Measurements from ENCODE around the gene MTCL1.

Gene MTCL1

GRCh38 chr18:8858888-8859511 is 153.6 kb downstream of the MTCL1 start:
- DNase-seq, result no peak
- H3K9ac ChIP-seq (ENCODE audit: low read depth, low read length), result no peak overlapping the region
- no peaks in the 10 kb centered on the region for H3K27me3 ChIP-seq (ENCODE audit: insufficient read depth, low read length, poor library complexity)
- H3K36me3 ChIP-seq (ENCODE audit: insufficient read depth, low read length), result no peaks in the 10 kb centered on the region
- H3K4me1 ChIP-seq (ENCODE audit: insufficient read depth, low read length), result no peaks in the 10 kb centered on the region
- no peaks in the 10 kb centered on the region for H3K9me3 ChIP-seq (ENCODE audit: insufficient read depth, low read length, severe bottlenecking)
- H4K20me1 ChIP-seq (ENCODE audit: insufficient read depth, low read length), result no peaks in the 10 kb centered on the region
- no peak for ATAC-seq (ENCODE audit: insufficient read depth, low read depth)
- no peak overlapping the region for H3K4me3 ChIP-seq (ENCODE audit: low read depth in 1 of 2, low read length in 2 of 2)
- no peak overlapping the region for H2AFZ ChIP-seq (ENCODE audit: low read depth, low read length)
- H3K27ac ChIP-seq (ENCODE audit: low read length), result no peak overlapping the region
- no peak for TF ChIP-seq EZH2 (IDR thresholded peaks at IDR 0.05; ENCODE audit: borderline replicate concordance, low read depth, low read length, severe bottlenecking)
- TF ChIP-seq CTCF (IDR thresholded peaks at IDR 0.05; ENCODE audit: borderline replicate concordance, extremely low read depth, low read length, poor library complexity, severe bottlenecking), result no peak
- no peak overlapping the region for H3K4me2 ChIP-seq (ENCODE audit: insufficient read depth, low read length)
- no peaks in the 10 kb centered on the region for H3K79me2 ChIP-seq (ENCODE audit: insufficient read depth, low read length)

GRCh38 chr18:8860845-8861642 is 155.7 kb downstream of the MTCL1 start:
- H3K4me1 ChIP-seq (ENCODE audit: insufficient read depth, low read length), result no peaks in the 10 kb centered on the region
- no peak for TF ChIP-seq EZH2 (IDR thresholded peaks at IDR 0.05; ENCODE audit: borderline replicate concordance, low read depth, low read length, severe bottlenecking)
- H3K36me3 ChIP-seq (ENCODE audit: insufficient read depth, low read length), result no peaks in the 10 kb centered on the region
- H3K9ac ChIP-seq (ENCODE audit: low read depth, low read length), result no peak overlapping the region
- no peaks in the 10 kb centered on the region for H3K27me3 ChIP-seq (ENCODE audit: insufficient read depth, low read length, poor library complexity)
- H3K9me3 ChIP-seq (ENCODE audit: insufficient read depth, low read length, severe bottlenecking), result no peaks in the 10 kb centered on the region
- H2AFZ ChIP-seq (ENCODE audit: low read depth, low read length), result no peak overlapping the region
- H3K4me2 ChIP-seq (ENCODE audit: insufficient read depth, low read length), result no peak overlapping the region
- ATAC-seq (ENCODE audit: insufficient read depth, low read depth), result no peak
- no peaks in the 10 kb centered on the region for H4K20me1 ChIP-seq (ENCODE audit: insufficient read depth, low read length)
- no peak overlapping the region for H3K27ac ChIP-seq (ENCODE audit: low read length)
- H3K4me3 ChIP-seq (ENCODE audit: low read depth in 1 of 2, low read length in 2 of 2), result no peak overlapping the region
- no peak for DNase-seq
- no peaks in the 10 kb centered on the region for H3K79me2 ChIP-seq (ENCODE audit: insufficient read depth, low read length)

- no peak overlapping the region for H2AFZ ChIP-seq (ENCODE audit: low read depth, low read length)
- no peak for TF ChIP-seq EZH2 (IDR thresholded peaks at IDR 0.05; ENCODE audit: borderline replicate concordance, low read depth, low read length, severe bottlenecking)
- no peak for TF ChIP-seq CTCF (IDR thresholded peaks at IDR 0.05; ENCODE audit: borderline replicate concordance, extremely low read depth, low read length, poor library complexity, severe bottlenecking)
Measured at GRCh38 chr18:8863427-8863826, 158.1 kb downstream of the MTCL1 start.

GRCh38 chr18:8865934-8866333 is 160.6 kb downstream of the MTCL1 start:
- Histone ChIP-seq H3K4me3 (ENCODE audit: low read depth in 1 of 2, low read length in 2 of 2) (no peak overlapping the region), H3K4me2 (ENCODE audit: insufficient read depth, low read length) (no peak overlapping the region), H4K20me1 (ENCODE audit: insufficient read depth, low read length) (no peaks in the 10 kb centered on the region), H3K36me3 (ENCODE audit: insufficient read depth, low read length) (no peaks in the 10 kb centered on the region), H3K79me2 (ENCODE audit: insufficient read depth, low read length) (no peaks in the 10 kb centered on the region), H3K4me1 (ENCODE audit: insufficient read depth, low read length) (no peaks in the 10 kb centered on the region), H3K9me3 (ENCODE audit: insufficient read depth, low read length, severe bottlenecking) (no peaks in the 10 kb centered on the region), H3K27me3 (ENCODE audit: insufficient read depth, low read length, poor library complexity) (no peaks in the 10 kb centered on the region), H2AFZ (ENCODE audit: low read depth, low read length) (no peak overlapping the region), H3K27ac (ENCODE audit: low read length) (no peak overlapping the region), H3K9ac (ENCODE audit: low read depth, low read length) (no peak overlapping the region)
- ATAC-seq (ENCODE audit: insufficient read depth, low read depth), result no peak
- DNase-seq, result no peak
- no peak for TF ChIP-seq CTCF (IDR thresholded peaks at IDR 0.05; ENCODE audit: borderline replicate concordance, extremely low read depth, low read length, poor library complexity, severe bottlenecking)
- no peak for TF ChIP-seq EZH2 (IDR thresholded peaks at IDR 0.05; ENCODE audit: borderline replicate concordance, low read depth, low read length, severe bottlenecking)

More at GRCh38 chr18:8863427-8863826, 158.1 kb downstream of the MTCL1 start:
- H3K9me3 ChIP-seq (ENCODE audit: insufficient read depth, low read length, severe bottlenecking), result no peaks in the 10 kb centered on the region
- H3K27ac ChIP-seq (ENCODE audit: low read length), result no peak overlapping the region
- no peak overlapping the region for H3K4me3 ChIP-seq (ENCODE audit: low read depth in 1 of 2, low read length in 2 of 2)
- H3K36me3 ChIP-seq (ENCODE audit: insufficient read depth, low read length), result no peaks in the 10 kb centered on the region
- no peak overlapping the region for H3K4me2 ChIP-seq (ENCODE audit: insufficient read depth, low read length)
- DNase-seq (no peak), ATAC-seq (ENCODE audit: insufficient read depth, low read depth) (no peak)
- H4K20me1 ChIP-seq (ENCODE audit: insufficient read depth, low read length), result no peaks in the 10 kb centered on the region
- no peaks in the 10 kb centered on the region for H3K79me2 ChIP-seq (ENCODE audit: insufficient read depth, low read length)
- H3K27me3 ChIP-seq (ENCODE audit: insufficient read depth, low read length, poor library complexity), result no peaks in the 10 kb centered on the region
- no peak overlapping the region for H3K9ac ChIP-seq (ENCODE audit: low read depth, low read length)
- H3K4me1 ChIP-seq (ENCODE audit: insufficient read depth, low read length), result no peaks in the 10 kb centered on the region
